Natural killer cell treated with Interleukin-12 subunit alpha and Interleukin-12 subunit beta and Interleukin-15 and Interleukin-18, amount 100 ng/mL, for 72 hours (primary cell): ENCODE measurements around the gene SCD5. TPM values are rescaled to one million over a fixed set of nuclear protein-coding genes. Genes with fewer than 3 reads are reported as not detected.

Experiments
- ATAC-seq, 2 donors: fragments of 150-1000 bp; cut with Tn5 transposase in 1 of 2; sonication (Bioruptor Pico), chemical (Tn5 transposase) in 1 of 2; 2 replicates each; pipeline ENCODE4 v1.10.0; 2021
- DNase-seq: peaks from one replicate; pipeline ENCODE4 v3.0.0; 2022; ENCODE audit warnings: low spot score
- H3K27ac Mint-ChIP-seq, 2 donors: 1 replicate in 1 of 2; 2 replicates in 1 of 2; pipeline ENCODE4 v1.8.0; 2022; ENCODE audit warnings: mixed read lengths in 2 of 2, mild to moderate bottlenecking in 1 of 2, moderate library complexity in 1 of 2
- H3K27me3 Mint-ChIP-seq, 2 donors: 1 replicate in 1 of 2; 2 replicates in 1 of 2; pipeline ENCODE4 v1.8.0; 2022; ENCODE audit warnings: mixed read lengths in 2 of 2
- H3K36me3 Mint-ChIP-seq: one replicate; pipeline ENCODE4 v1.8.0; 2022; ENCODE audit warnings: mixed read lengths
- H3K4me1 Mint-ChIP-seq, 2 donors: 1 replicate in 1 of 2; 2 replicates in 1 of 2; pipeline ENCODE4 v1.8.0; 2022; ENCODE audit warnings: low read depth in 2 of 2, mixed read lengths in 2 of 2, mild to moderate bottlenecking in 1 of 2
- H3K4me3 Mint-ChIP-seq: one replicate; pipeline ENCODE4 v1.8.0; 2022; ENCODE audit warnings: mixed read lengths
- H3K9me3 Mint-ChIP-seq: 2 replicates; pipeline ENCODE4 v1.8.0; 2022; ENCODE audit warnings: mixed read lengths
- total RNA-seq, 2 donors: library from RNA; stranded (reverse); gene quantifications; one replicate each; pipeline ENCODE4 v1.2.3, GENCODE V29; 2022

SCD5 gene
- total RNA-seq, 2 donors from 2014 or later, result 5.6 to 8.4 TPM

- no peak for ATAC-seq
- no peak overlapping the region for H3K4me3 Mint-ChIP-seq
- no peaks in the 10 kb centered on the region for H3K9me3 Mint-ChIP-seq
- no peaks in the 10 kb centered on the region for H3K4me1 Mint-ChIP-seq
- no peaks in the 10 kb centered on the region for H3K27me3 Mint-ChIP-seq
- H3K27ac Mint-ChIP-seq, result no peak overlapping the region
- no peak for DNase-seq
- no peaks in the 10 kb centered on the region for H3K36me3 Mint-ChIP-seq
Measured at GRCh38 chr4:82623121-82623683, 175.4 kb downstream of the SCD5 start.

- H3K27me3 Mint-ChIP-seq, result no peaks in the 10 kb centered on the region
- ATAC-seq (no peak), DNase-seq (no peak)
- no peak overlapping the region for H3K27ac Mint-ChIP-seq
- no peaks in the 10 kb centered on the region for H3K36me3 Mint-ChIP-seq
- H3K9me3 Mint-ChIP-seq, result no peaks in the 10 kb centered on the region
- H3K4me3 Mint-ChIP-seq, result no peak overlapping the region
- H3K4me1 Mint-ChIP-seq, result no peaks in the 10 kb centered on the region
Measured at GRCh38 chr4:82621251-82621650, 177.3 kb downstream of the SCD5 start.

DNA sequence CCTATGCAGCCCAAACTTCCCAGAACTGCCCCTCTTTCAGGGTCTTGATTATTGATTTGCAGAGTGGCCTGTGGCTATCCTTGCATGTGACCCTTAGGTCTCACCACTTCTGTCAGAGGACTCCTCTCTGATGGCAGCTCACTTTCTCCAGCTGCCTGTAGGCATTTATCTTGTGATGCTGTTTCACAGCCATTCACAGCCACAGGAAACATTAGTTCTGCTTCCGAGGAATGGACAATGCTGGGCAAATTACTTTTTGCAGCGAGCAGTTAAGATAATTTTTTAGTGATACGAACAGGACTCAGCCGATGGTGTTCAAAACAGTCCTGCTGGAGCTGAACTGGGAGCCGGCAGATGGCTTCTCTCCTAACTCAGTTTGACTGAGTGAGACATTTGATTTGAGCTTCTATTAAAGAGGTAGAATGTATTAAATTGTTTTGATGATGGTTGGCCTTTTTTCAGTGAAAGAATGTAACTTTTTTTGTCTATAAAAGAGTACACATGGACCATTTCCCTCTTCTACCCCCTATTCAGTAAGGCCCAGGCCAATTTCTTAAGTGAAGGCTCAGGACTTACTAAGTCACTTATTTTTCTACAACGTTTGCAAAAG lies 178.4 kb downstream of the SCD5 start:
- no peak for ATAC-seq
- H3K27me3 Mint-ChIP-seq, result peaks cover 0 to 3% of the 10 kb centered on the region in 2 donors
- no peaks in the 10 kb centered on the region for H3K36me3 Mint-ChIP-seq
- H3K4me3 Mint-ChIP-seq, result no peak overlapping the region
- no peak for DNase-seq
- H3K9me3 Mint-ChIP-seq, result no peaks in the 10 kb centered on the region
- no peaks in the 10 kb centered on the region for H3K4me1 Mint-ChIP-seq
- no peak overlapping the region for H3K27ac Mint-ChIP-seq

DNA sequence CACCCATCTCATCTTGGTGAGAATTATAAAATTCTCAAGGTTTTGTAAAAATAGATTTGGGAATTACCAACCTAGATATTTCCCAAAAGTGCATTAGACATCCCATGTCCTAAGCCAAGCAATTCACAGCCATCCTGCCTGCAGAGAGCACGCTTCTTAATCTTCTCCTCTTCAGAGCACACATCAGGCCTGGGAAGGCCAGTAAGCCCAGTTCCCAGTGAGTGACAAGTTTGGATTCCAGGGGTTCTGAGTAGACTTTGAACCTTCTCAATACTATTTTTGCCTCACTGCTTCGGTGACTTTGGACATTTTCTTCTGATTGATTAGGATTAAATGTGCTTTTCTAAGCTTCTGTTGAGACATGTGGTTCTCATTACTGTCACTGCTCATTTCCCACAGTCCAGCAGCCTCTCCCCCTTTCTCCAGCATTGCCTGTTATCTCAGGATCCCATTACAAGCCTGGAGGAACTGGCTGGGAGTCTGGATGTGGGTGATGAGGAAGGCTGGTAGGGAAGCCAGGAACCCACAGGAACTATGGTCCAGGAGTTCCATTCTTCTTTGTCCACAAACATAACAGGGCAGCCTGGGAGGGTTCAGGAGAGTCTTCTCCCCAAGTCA lies 180.4 kb downstream of the SCD5 start:
- H3K9me3 Mint-ChIP-seq, result no peaks in the 10 kb centered on the region
- H3K36me3 Mint-ChIP-seq, result no peaks in the 10 kb centered on the region
- no peak for DNase-seq
- no peak overlapping the region for H3K27ac Mint-ChIP-seq
- no peak for ATAC-seq
- H3K4me1 Mint-ChIP-seq, result no peaks in the 10 kb centered on the region
- H3K27me3 Mint-ChIP-seq, result peaks cover 0 to 3% of the 10 kb centered on the region in 2 donors
- H3K4me3 Mint-ChIP-seq, result no peak overlapping the region

DNA sequence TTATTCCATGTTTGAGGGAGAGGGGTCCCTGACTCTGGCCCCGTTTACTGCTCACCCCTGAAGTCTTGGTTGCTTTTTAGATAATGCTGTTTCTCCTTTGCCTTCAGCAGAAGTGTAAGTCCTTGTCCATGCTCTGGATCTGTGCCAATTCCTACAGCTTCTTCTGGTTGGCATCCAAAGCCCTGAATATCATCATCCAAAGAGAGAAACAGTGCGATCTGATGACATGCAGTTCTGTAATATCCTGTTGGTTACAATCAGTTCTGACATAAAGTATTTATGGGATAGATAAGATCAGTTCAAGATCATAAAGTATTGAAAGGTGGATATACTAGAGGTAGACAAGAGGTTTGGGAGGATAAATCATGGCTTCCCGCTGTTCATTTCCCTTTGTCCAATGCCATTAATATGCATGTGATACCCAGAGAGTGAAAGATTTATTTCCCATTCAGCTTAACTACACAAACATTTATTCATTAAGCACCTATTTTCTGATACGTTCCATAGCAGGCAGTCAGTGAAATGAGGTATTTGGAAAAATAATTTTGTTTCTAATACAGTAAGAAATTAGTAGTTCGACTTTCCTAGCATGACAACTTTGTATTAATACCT lies 183.7 kb downstream of the SCD5 start:
- Mint-ChIP-seq H3K4me1 (no peaks in the 10 kb centered on the region), H3K36me3 (no peaks in the 10 kb centered on the region), H3K4me3 (no peak overlapping the region), H3K27ac (no peak overlapping the region), H3K27me3 (peaks cover 0 to 3% of the 10 kb centered on the region in 2 donors), H3K9me3 (no peaks in the 10 kb centered on the region)
- ATAC-seq (no peak), DNase-seq (no peak)

DNA sequence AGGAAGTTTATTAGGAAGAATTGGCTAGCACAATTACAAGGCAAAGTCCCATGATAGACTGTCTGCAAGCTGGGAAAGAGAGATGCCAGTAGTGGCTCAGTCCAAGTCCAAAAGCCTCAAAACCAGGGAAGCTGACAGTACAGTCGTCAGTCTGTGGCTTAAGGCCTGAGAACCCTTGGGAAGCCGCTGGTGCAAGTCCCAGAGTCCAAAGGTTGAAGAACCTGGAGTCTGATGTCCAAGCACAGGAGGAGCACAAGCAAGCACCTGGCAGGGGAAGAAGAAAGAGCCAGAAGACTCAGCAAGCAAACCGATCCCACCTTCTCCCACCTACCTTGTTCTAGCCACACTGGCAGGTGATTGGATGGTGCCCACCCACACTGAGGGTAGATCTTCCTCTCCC lies 185.5 kb downstream of the SCD5 start:
- DNase-seq (no peak), ATAC-seq (no peak)
- no peaks in the 10 kb centered on the region for H3K36me3 Mint-ChIP-seq
- H3K4me3 Mint-ChIP-seq, result no peak overlapping the region
- no peaks in the 10 kb centered on the region for H3K4me1 Mint-ChIP-seq
- H3K9me3 Mint-ChIP-seq, result no peaks in the 10 kb centered on the region
- no peak overlapping the region for H3K27ac Mint-ChIP-seq
- H3K27me3 Mint-ChIP-seq, result peaks cover 0 to 3% of the 10 kb centered on the region in 2 donors

DNA sequence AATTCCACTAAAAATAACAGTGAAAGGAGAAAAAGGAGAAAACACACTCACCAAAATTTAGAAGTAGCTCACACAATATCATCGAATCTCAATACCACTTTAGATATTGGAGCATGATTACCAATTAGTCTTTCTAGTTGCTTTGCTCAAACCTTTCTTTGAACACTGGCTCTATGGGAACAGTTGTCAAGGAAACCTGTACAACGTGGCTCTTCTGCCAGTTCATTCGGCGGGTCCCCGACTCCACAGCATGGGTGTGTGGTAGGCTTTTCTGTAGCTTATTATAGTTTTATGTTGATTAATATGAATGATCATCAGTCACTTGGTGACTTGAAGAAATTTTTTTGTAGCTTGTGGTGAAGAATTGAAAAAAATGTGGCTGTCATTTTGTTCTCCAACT lies 186.6 kb downstream of the SCD5 start:
- Mint-ChIP-seq H3K4me3 (no peak overlapping the region), H3K4me1 (no peaks in the 10 kb centered on the region), H3K27me3 (peaks cover 0 to 3% of the 10 kb centered on the region in 2 donors), H3K27ac (no peak overlapping the region), H3K9me3 (no peaks in the 10 kb centered on the region), H3K36me3 (no peaks in the 10 kb centered on the region)
- ATAC-seq, result no peak
- no peak for DNase-seq

- H3K27ac Mint-ChIP-seq, result no peak overlapping the region
- H3K36me3 Mint-ChIP-seq, result no peaks in the 10 kb centered on the region
- H3K9me3 Mint-ChIP-seq, result no peaks in the 10 kb centered on the region
- DNase-seq, result no peak
- peaks cover 0 to 3% of the 10 kb centered on the region in 2 donors for H3K27me3 Mint-ChIP-seq
- no peak for ATAC-seq
- no peak overlapping the region for H3K4me3 Mint-ChIP-seq
- H3K4me1 Mint-ChIP-seq, result no peaks in the 10 kb centered on the region
Measured at GRCh38 chr4:82611527-82611926, 187.1 kb downstream of the SCD5 start.

GRCh38 chr4:82610041-82610440 lies 188.6 kb downstream of the SCD5 start:
- Mint-ChIP-seq H3K4me3 (no peak overlapping the region), H3K36me3 (no peaks in the 10 kb centered on the region), H3K27ac (no peak overlapping the region), H3K9me3 (no peaks in the 10 kb centered on the region), H3K27me3 (no peaks in the 10 kb centered on the region), H3K4me1 (no peaks in the 10 kb centered on the region)
- ATAC-seq, result no peak
- no peak for DNase-seq

DNA sequence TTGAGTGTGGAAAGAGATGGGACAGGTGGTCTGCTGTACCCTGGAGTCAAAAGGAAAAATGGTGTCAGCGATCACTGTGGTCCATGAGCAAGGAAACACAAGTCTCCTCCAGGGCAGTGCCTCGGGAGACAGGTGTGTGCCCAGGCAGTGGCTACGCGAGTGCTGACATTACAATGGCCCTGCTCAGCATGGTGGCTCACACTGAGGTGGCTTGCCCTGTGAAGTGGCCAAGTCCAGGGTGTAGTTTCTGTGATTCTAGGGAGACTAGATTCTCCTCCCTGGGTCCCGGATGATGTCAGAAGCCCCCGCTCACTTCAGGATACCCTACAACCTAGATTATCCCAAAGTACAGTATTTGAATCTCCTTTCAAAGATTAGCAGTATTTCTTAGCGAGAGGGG lies 192.0 kb downstream of the SCD5 start:
- Mint-ChIP-seq H3K9me3 (no peaks in the 10 kb centered on the region), H3K27me3 (peaks cover 0 to 6% of the 10 kb centered on the region in 2 donors), H3K27ac (no peak overlapping the region), H3K4me3 (no peak overlapping the region), H3K36me3 (no peaks in the 10 kb centered on the region), H3K4me1 (no peaks in the 10 kb centered on the region)
- ATAC-seq (peak in 1 of 2 donors; percentile 7), DNase-seq (no peak)

- H3K4me3 Mint-ChIP-seq, result no peak overlapping the region
Measured at GRCh38 chr4:82604522-82604921, 194.1 kb downstream of the SCD5 start.

GRCh38 chr4:82601242-82602015 lies 197.2 kb downstream of the SCD5 start:
- H3K27ac Mint-ChIP-seq, result no peak overlapping the region
- no peak overlapping the region for H3K4me3 Mint-ChIP-seq
- ATAC-seq, result no peak
- H3K9me3 Mint-ChIP-seq, result no peaks in the 10 kb centered on the region
- H3K27me3 Mint-ChIP-seq, result peaks cover 2 to 6% of the 10 kb centered on the region in 2 donors
- no peaks in the 10 kb centered on the region for H3K4me1 Mint-ChIP-seq
- H3K36me3 Mint-ChIP-seq, result no peaks in the 10 kb centered on the region
- DNase-seq, result no peak

More at GRCh38 chr4:82604522-82604921, 194.1 kb downstream of the SCD5 start:
- ATAC-seq (no peak), DNase-seq (no peak)
- H3K36me3 Mint-ChIP-seq, result no peaks in the 10 kb centered on the region
- H3K27ac Mint-ChIP-seq, result no peak overlapping the region
- no peaks in the 10 kb centered on the region for H3K4me1 Mint-ChIP-seq
- peaks cover 2 to 6% of the 10 kb centered on the region in 2 donors for H3K27me3 Mint-ChIP-seq
- no peaks in the 10 kb centered on the region for H3K9me3 Mint-ChIP-seq

- Mint-ChIP-seq H3K4me3 (no peak overlapping the region), H3K27me3 (peaks cover 4 to 12% of the 10 kb centered on the region in 2 donors), H3K9me3 (no peaks in the 10 kb centered on the region), H3K36me3 (no peaks in the 10 kb centered on the region), H3K4me1 (no peaks in the 10 kb centered on the region), H3K27ac (no peak overlapping the region)
- no peak for DNase-seq
- no peak for ATAC-seq
Measured at GRCh38 chr4:82599336-82599735, 199.3 kb downstream of the SCD5 start.

GRCh38 chr4:82594456-82594855 lies 204.1 kb downstream of the SCD5 start:
- Mint-ChIP-seq H3K27ac (no peak overlapping the region), H3K4me3 (no peak overlapping the region), H3K36me3 (no peaks in the 10 kb centered on the region), H3K9me3 (no peaks in the 10 kb centered on the region), H3K27me3 (peaks cover 8 to 20% of the 10 kb centered on the region in 2 donors), H3K4me1 (no peaks in the 10 kb centered on the region)
- DNase-seq (no peak), ATAC-seq (no peak)
